HepG2 (cell line): ENCODE measurements around the gene KLF11. TPM values are rescaled to one million over a fixed set of nuclear protein-coding genes. Genes with fewer than 3 reads are reported as not detected.
A peak's percentile ranks its signal among the peaks of the same experiment; 100 is the strongest.

Experiments
- E2F1 ChIP-seq: sonication (generic); formaldehyde crosslinking; IDR thresholded peaks from 2 replicates; pipeline ENCODE4 v1.5.0; 2020; ENCODE audit warnings: missing genetic modification reagents
- JUN ChIP-seq: sonication (generic); formaldehyde crosslinking; IDR thresholded peaks from 2 replicates; pipeline ENCODE4 v1.4.0; 2020; ENCODE audit warnings: mild to moderate bottlenecking, missing genetic modification reagents
- MXD1 ChIP-seq: sonication (generic); formaldehyde crosslinking; IDR thresholded peaks from 2 replicates; pipeline ENCODE4 v1.4.0; 2020; ENCODE audit warnings: mild to moderate bottlenecking, missing genetic modification reagents
- NFAT5 ChIP-seq: sonication (generic); formaldehyde crosslinking; IDR thresholded peaks from 2 replicates; pipeline ENCODE4 v1.4.0; 2020; ENCODE audit warnings: missing genetic modification reagents
- PATZ1 ChIP-seq: sonication (generic); formaldehyde crosslinking; IDR thresholded peaks from 2 replicates; pipeline ENCODE4 v1.4.0; 2020; ENCODE audit warnings: missing genetic modification reagents
- PBX3 ChIP-seq: sonication (generic); formaldehyde crosslinking; IDR thresholded peaks from 2 replicates; pipeline ENCODE4 v1.8.1; 2023; ENCODE audit warnings: missing genetic modification reagents, inconsistent platforms, borderline replicate concordance
- RFX5 ChIP-seq: IDR thresholded peaks from 2 replicates; pipeline ENCODE4 v1.6.1; 2011; ENCODE audit warnings: low read depth, low read length, improper control_type of control experiment
- SP5 ChIP-seq: IDR thresholded peaks from 2 replicates; pipeline ENCODE4 v1.6.1; 2016; ENCODE audit warnings: low read depth, borderline replicate concordance
- TERF1 ChIP-seq: sonication (generic); formaldehyde crosslinking; IDR thresholded peaks from 2 replicates; pipeline ENCODE4 v1.8.0; 2022; ENCODE audit warnings: mild to moderate bottlenecking, missing genetic modification reagents, moderate library complexity
- U2AF2 ChIP-seq: fragments of 200-400 bp; formaldehyde crosslinking; IDR thresholded peaks from 2 replicates; pipeline ENCODE4 v1.6.1; 2017; ENCODE audit warnings: low read depth, mild to moderate bottlenecking, low read length
- ZBTB25 ChIP-seq: IDR thresholded peaks from 2 replicates; pipeline ENCODE4 v1.6.1; 2018; ENCODE audit warnings: missing genetic modification reagents
- ZNF414 ChIP-seq: sonication (generic); formaldehyde crosslinking; IDR thresholded peaks from 2 replicates; pipeline ENCODE4 v1.5.0; 2020; ENCODE audit warnings: missing genetic modification reagents
- ZNF747 ChIP-seq: sonication (generic); formaldehyde crosslinking; IDR thresholded peaks from 2 replicates; pipeline ENCODE4 v1.8.1; 2023; ENCODE audit warnings: missing genetic modification reagents, mild to moderate bottlenecking, borderline replicate concordance
- ZNF891 ChIP-seq: sonication (generic); formaldehyde crosslinking; IDR thresholded peaks from 2 replicates; pipeline ENCODE4 v1.5.0; 2020; ENCODE audit warnings: mild to moderate bottlenecking, missing genetic modification reagents
- polyA plus RNA-seq, 8 experiments: library from polyadenylated mRNA; depleted of rRNA in 3 of 8; stranded (reverse) in 7 of 8; unstranded in 1 of 8; fragments of >200 nt; fragmentation: Illumina TruSeq in 4 of 8; extraction: Trizol in 4 of 8; gene quantifications; 2 replicates each; pipeline versions ENCODE4 v1.2.1 to v1.2.3, GENCODE V29; 2011 to 2016; ENCODE audit warnings: low read depth in 4 of 8, missing spikeins in 1 of 8, mixed read lengths in 1 of 8; ENCODE audit not compliant: insufficient read depth in 1 of 8
- total RNA-seq, 5 experiments: library from RNA; depleted of rRNA; stranded (reverse); fragments of >200 nt; fragmentation: Illumina TruSeq; extraction: Trizol; gene quantifications; 2 replicates each; pipeline ENCODE4 v1.2.3, GENCODE V29; 2016; ENCODE audit warnings: low read depth in 1 of 5

Gene KLF11
- total and polyA plus RNA-seq, 2 of the 13 experiments (the other 11 are each of a cell fraction or from before 2014, with no cell fraction given) = 2.5 to 11.8 TPM

- peak; percentile 46; the same call in 1 of the 2 replicates for TF ChIP-seq PATZ1 (CRISPR knock-in tag)
- no peak for TF ChIP-seq PBX3 (CRISPR knock-in tag)
- TF ChIP-seq E2F1 (CRISPR knock-in tag) = peak; percentile 73
- TF ChIP-seq ZNF747 (CRISPR knock-in tag) = peak; percentile 35; the same call in 1 of the 2 replicates
- TF ChIP-seq MXD1 (CRISPR knock-in tag) = peak; percentile 56; the same call in 1 of the 2 replicates
- peak; percentile 37; the same call in 1 of the 2 replicates for TF ChIP-seq RFX5
- TF ChIP-seq ZNF891 (CRISPR knock-in tag) = peak; percentile 74
- TF ChIP-seq TERF1 = peak; percentile 49; the same call in 1 of the 2 replicates
- no peak for TF ChIP-seq ZNF414 (CRISPR knock-in tag)
- no peak for TF ChIP-seq ZBTB25 (CRISPR knock-in tag)
- TF ChIP-seq NFAT5 = 0 out of 2 replicates have a peak, but pooled peaks have one; percentile 51
- peak; percentile 81; the same call in 1 of the 2 replicates for TF ChIP-seq JUN (CRISPR knock-in tag)
- peak; percentile 70 for TF ChIP-seq SP5 (CRISPR knock-in tag)
- no peak for TF ChIP-seq U2AF2
Measured at GRCh38 chr2:10043906-10044601, 704 bp downstream of the KLF11 start (continued).
